Tibial artery (tissue), 4 donors: ENCODE data around the gene ZNF101.

Experiments
- DNase-seq, 2 donors: peaks; one replicate each; pipeline ENCODE4 v3.0.0-alpha.2; 2019
- H3K27ac ChIP-seq, 2 donors: fragments of 200-600 bp; sonication (generic) in 1 of 2; 1 replicate in 1 of 2; 2 replicates in 1 of 2; pipeline ENCODE4 v1.5.1; 2018 to 2019; ENCODE audit warnings: mild to moderate bottlenecking in 1 of 2
- H3K27me3 ChIP-seq, 2 donors: fragments of 200-600 bp; sonication (generic) in 1 of 2; one replicate each; pipeline versions ENCODE4 v1.5.1 to v1.6.0; 2016 to 2019
- H3K36me3 ChIP-seq, 3 donors: fragments of 200-600 bp; sonication (generic) in 2 of 3; one replicate each; pipeline ENCODE4 v1.5.1; 2016 to 2019; ENCODE audit warnings: mild to moderate bottlenecking in 2 of 3
- H3K4me1 ChIP-seq, 4 donors: fragments of 200-600 bp; sonication (generic) in 2 of 4; 1 replicate in 3 of 4; 2 replicates in 1 of 4; pipeline ENCODE4 v1.5.1; 2016 to 2019
- H3K4me3 ChIP-seq, 2 donors: fragments of 200-600 bp; sonication (generic) in 1 of 2; 1 replicate in 1 of 2; 2 replicates in 1 of 2; pipeline ENCODE4 v1.5.1; 2018 to 2019; ENCODE audit warnings: mild to moderate bottlenecking in 2 of 2
- H3K9me3 ChIP-seq, 3 donors: fragments of 200-600 bp; sonication (generic) in 1 of 3; one replicate each; pipeline ENCODE4 v1.5.1; 2016 to 2019
- intact Hi-C: fragments of 100-400 bp; cut with DNase I; formaldehyde crosslinking; loops from one replicate; pipeline ENCODE4 v1.15.0; 2023; ENCODE audit warnings: low total_unique reads
- TF ChIP-seq, protein P1 (sequence below), 2 experiments: fragments of 200-600 bp in 1 of 2; fragments of 450-650 bp in 1 of 2; IDR thresholded peaks; one replicate each; pipeline ENCODE4 v1.5.1; 2017 to 2019; ENCODE audit warnings: antibody characterized with exemption in 2 of 2, mild to moderate bottlenecking in 1 of 2, moderate library complexity in 1 of 2

Gene ZNF101

DNA sequence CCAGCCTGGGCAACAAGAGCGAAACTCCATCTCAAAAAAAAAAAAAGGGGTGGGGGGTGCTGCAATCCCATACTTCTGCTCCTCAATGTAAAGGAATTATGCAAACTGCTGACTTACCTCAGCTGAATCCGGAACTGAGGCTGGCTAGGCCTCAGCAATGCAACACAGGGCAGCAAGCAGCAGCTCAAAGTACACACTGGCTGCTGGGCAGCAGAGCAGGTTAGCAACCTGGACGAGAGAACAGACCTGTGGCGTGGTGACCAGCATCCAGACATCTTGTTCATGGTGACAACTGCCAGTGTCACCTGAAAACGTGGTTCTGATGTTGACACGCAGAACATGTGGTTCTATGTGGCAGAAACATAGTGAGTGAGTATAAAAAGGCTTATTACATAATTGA, 36.2 kb downstream of the ZNF101 start:
- H3K27ac ChIP-seq = no peak overlapping the region
- TF ChIP-seq, protein P1, sequence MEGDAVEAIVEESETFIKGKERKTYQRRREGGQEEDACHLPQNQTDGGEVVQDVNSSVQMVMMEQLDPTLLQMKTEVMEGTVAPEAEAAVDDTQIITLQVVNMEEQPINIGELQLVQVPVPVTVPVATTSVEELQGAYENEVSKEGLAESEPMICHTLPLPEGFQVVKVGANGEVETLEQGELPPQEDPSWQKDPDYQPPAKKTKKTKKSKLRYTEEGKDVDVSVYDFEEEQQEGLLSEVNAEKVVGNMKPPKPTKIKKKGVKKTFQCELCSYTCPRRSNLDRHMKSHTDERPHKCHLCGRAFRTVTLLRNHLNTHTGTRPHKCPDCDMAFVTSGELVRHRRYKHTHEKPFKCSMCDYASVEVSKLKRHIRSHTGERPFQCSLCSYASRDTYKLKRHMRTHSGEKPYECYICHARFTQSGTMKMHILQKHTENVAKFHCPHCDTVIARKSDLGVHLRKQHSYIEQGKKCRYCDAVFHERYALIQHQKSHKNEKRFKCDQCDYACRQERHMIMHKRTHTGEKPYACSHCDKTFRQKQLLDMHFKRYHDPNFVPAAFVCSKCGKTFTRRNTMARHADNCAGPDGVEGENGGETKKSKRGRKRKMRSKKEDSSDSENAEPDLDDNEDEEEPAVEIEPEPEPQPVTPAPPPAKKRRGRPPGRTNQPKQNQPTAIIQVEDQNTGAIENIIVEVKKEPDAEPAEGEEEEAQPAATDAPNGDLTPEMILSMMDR (IDR thresholded peaks at IDR 0.05) = no peak
- peaks cover 60 to 96% (median 95%) of the 10 kb centered on the region in 3 donors for H3K36me3 ChIP-seq
- no peak for DNase-seq
- H3K9me3 ChIP-seq = peaks cover 20 to 99% (median 79%) of the 10 kb centered on the region in 3 donors
- no peak overlapping the region for H3K4me3 ChIP-seq
- H3K27me3 ChIP-seq = no peaks in the 10 kb centered on the region
- intact Hi-C loops = no loop called here
- H3K4me1 ChIP-seq = no peaks in the 10 kb centered on the region

GRCh38 chr19:19710506-19710905, 41.9 kb downstream of the ZNF101 start:
- H3K27me3 ChIP-seq = no peaks in the 10 kb centered on the region
- peaks cover 48 to 100% (median 100%) of the 10 kb centered on the region in 3 donors for H3K9me3 ChIP-seq
- no peak overlapping the region for H3K4me3 ChIP-seq
- TF ChIP-seq, protein P1 (IDR thresholded peaks at IDR 0.05) = no peak
- no peak overlapping the region for H3K27ac ChIP-seq
- intact Hi-C loops = no loop called here
- H3K4me1 ChIP-seq = no peaks in the 10 kb centered on the region
- no peak for DNase-seq
- peaks cover 72 to 97% (median 97%) of the 10 kb centered on the region in 3 donors for H3K36me3 ChIP-seq

DNA sequence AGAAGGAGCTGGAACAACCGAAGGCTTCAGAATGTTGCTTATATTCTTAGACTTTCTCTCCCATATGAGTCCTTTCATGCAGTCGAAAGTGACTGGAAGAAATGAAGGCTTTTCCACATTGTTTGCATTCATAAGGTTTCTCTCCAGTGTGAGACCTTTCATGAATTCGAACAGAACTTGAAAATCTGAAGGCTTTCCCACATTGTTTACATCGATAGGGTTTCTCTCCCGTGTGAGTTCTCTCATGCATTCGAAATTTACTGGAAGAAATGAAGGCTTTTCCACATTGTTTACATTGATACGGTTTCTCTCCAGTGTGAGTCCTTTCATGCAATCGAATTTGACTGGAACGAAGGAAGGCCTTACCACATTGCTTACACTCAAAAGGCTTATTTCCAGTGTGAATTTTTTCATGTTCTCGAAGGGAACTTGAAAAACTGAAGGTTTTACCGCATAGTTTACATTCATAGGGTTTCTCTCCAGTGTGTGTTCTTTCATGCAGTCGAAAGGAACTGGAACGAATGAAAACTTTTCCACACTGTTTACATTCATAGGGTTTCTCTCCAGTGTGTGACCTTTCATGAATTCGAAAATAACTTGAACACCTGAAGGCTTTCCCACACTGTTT, 42.8 kb downstream of the ZNF101 start:
- Histone ChIP-seq H3K4me3 (no peak overlapping the region), H3K27ac (no peak overlapping the region), H3K27me3 (no peaks in the 10 kb centered on the region), H3K4me1 (no peaks in the 10 kb centered on the region), H3K9me3 (peaks cover 53 to 100% (median 98%) of the 10 kb centered on the region in 3 donors), H3K36me3 (peaks cover 74 to 97% (median 97%) of the 10 kb centered on the region in 3 donors)
- DNase-seq = no peak
- intact Hi-C loops = no loop called here
- TF ChIP-seq, protein P1 (IDR thresholded peaks at IDR 0.05) = no peak

DNA sequence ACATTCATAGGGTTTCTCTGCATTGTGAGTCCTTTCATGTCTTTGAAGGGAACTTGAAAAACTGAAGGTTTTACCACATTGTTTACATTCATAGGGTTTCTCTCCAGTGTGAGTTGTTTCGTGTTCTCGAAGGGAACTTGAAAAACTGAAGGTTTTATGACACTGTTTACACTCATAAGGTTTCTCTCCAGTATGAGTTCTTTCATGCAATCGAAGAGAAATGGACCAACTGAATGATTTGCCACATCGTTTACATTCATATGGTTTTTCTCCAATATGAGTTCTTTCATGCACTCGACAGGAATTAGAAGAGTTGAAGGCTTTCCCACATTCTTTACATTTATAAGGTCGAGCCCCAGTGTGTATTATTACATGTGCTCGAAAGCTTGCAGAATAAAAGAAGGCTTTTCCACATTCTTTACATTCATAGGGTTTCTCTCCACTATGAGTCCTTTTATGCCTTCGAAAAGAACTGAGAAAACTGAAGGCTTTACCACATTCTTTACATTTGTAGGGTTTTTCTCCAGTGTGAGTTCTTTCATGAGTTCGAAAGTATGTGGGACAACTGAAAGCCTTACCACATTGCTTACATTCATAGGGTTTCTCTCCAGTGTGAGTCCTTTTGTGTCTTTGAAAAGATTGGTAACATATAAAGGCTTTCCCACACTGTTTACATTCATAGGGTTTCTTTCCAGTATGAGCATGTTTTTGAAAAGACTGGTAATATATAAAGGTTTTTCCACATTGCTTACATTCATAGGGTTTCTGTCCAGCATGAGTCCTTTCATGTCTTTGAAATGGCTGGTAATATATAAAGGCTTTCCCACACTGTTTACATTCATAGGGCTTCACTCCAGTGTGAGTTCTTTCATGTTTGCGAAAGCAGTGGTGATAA, 43.5 kb downstream of the ZNF101 start:
- no peak for DNase-seq
- Histone ChIP-seq H3K4me3 (no peak overlapping the region), H3K4me1 (no peaks in the 10 kb centered on the region), H3K27me3 (no peaks in the 10 kb centered on the region), H3K9me3 (peaks cover 50 to 100% (median 98%) of the 10 kb centered on the region in 3 donors), H3K27ac (no peak overlapping the region), H3K36me3 (peaks cover 82 to 97% (median 97%) of the 10 kb centered on the region in 3 donors)
- intact Hi-C loops = no loop called here
- TF ChIP-seq, protein P1 (IDR thresholded peaks at IDR 0.05) = no peak

DNA sequence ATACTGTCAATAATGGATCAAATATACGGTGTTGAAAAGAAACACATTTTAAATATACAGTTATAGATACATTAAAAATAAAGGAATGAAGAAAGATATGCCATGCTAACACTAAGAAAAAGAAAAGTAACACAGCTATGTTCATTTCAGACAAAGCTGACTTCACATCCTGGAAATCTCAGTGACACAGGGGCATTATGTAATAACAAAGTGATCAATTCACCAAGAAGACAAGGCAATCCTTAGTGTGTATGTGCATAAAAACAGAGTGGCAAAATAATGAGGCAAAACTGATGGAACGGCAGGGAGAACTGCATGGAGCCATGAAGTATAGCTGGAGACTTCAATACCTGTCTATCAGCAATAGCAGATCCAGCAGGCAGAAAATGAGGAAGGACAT, 51.2 kb downstream of the ZNF101 start:
- H3K36me3 ChIP-seq = peaks cover 43 to 82% (median 80%) of the 10 kb centered on the region in 3 donors
- no peak overlapping the region for H3K27ac ChIP-seq
- no peak overlapping the region for H3K4me3 ChIP-seq
- H3K4me1 ChIP-seq = no peaks in the 10 kb centered on the region
- intact Hi-C loops = no loop called here
- no peak for DNase-seq
- TF ChIP-seq, protein P1 (IDR thresholded peaks at IDR 0.05) = no peak
- peaks cover 26 to 84% (median 77%) of the 10 kb centered on the region in 3 donors for H3K9me3 ChIP-seq
- H3K27me3 ChIP-seq = no peaks in the 10 kb centered on the region
